K562 treated with DMSO at 1 percent for 12 hours (cell line): ENCODE measurements around the gene ENSA. TPM values are rescaled to one million over a fixed set of nuclear protein-coding genes. Genes with fewer than 3 reads are reported as not detected.

ENCODE experiments used
- total RNA-seq: library from RNA; unstranded; fragments of 300-600 nt; gene quantifications from 2 replicates; pipeline ENCODE4 v1.2.3, GENCODE V29; 2022; ENCODE audit not compliant: insufficient read depth

Gene ENSA
- 124 and 135 TPM in 2 replicates for total RNA-seq

DNA sequence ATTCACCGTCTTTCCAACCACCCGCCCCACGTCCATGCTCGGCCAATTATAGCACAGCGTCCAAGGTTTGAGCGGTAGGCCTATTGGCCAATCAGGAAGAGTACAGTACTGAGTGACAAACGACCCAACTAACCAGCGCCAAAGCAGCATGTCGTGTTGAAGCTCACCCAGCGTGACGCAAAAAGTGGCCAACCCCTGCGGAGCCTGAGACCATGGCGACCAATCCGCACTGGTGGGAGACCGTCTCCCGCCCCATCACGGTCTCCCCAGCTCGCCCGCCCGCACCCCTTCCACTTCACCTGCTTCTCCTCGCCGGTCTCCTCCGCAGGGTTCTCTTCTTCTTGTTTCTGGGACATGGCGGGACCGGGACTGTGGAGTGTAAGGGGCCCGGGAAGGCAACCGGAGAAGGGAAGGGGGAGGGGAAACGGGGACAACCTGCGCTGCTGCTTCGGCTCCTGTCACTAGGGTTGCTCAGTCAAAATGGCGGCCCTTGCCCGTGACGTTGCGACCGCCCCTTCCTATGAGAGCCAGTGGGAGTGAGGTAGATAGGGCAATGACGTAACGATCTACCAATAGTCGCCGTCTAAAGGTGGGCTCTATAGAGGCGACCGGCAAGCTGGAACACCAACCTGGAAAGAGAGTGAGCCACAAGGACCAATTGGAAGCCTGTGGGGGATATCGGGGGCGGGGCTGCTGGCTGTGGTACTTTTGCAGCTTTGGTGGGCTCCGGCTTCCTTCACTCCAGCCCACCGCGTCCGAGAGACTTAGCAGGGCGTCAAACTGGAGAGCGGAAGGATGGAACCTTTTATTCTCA, at the start of gene ENSA:
Gene ENSA, minus strand, starts transcription at position 498 of the 814 bp plus-strand sequence. Its CDS starts 142 bp downstream, at position 356.

GRCh38 chr1:150579110-150579944, 50.1 kb downstream of the ENSA start, which contains the start of gene MCL1:
TSS of gene MCL1 (minus strand) at chr1:150579610. CDS start at chr1:150579530, 80 bp downstream.

Other genes starting within 250 kb of the ENSA start
- gene TARS2, start 142.2 kb downstream of the ENSA start, total RNA-seq = 43.1 and 48.3 TPM in 2 replicates
- 16.6 and 26.1 TPM in 2 replicates for gene ECM1, start 121.5 kb downstream of the ENSA start, total RNA-seq
- not detected in 2 replicates for gene FALEC, start 113.9 kb downstream of the ENSA start, total RNA-seq
- gene ADAMTSL4, start 80.2 kb downstream of the ENSA start, total RNA-seq = 48.9 and 92.8 TPM in 2 replicates
- 39.2 and 95.7 TPM in 2 replicates for gene MCL1, start 50.0 kb downstream of the ENSA start, total RNA-seq
- gene GOLPH3L, start 67.5 kb upstream of the ENSA start, total RNA-seq = 10.3 and 28.4 TPM in 2 replicates
- gene HORMAD1, start 91.3 kb upstream of the ENSA start, total RNA-seq = not detected in 2 replicates
- gene CTSS, start 136.2 kb upstream of the ENSA start, total RNA-seq = 19.7 and 29.9 TPM in 2 replicates
- gene CTSK, start 178.6 kb upstream of the ENSA start, total RNA-seq = 4.5 and 11.5 TPM in 2 replicates
- 8.4 and 35.1 TPM in 2 replicates for gene ARNT, start 247.0 kb upstream of the ENSA start, total RNA-seq